ENCODE measurements around the gene SPATA2.

The SPATA2 gene

DNA sequence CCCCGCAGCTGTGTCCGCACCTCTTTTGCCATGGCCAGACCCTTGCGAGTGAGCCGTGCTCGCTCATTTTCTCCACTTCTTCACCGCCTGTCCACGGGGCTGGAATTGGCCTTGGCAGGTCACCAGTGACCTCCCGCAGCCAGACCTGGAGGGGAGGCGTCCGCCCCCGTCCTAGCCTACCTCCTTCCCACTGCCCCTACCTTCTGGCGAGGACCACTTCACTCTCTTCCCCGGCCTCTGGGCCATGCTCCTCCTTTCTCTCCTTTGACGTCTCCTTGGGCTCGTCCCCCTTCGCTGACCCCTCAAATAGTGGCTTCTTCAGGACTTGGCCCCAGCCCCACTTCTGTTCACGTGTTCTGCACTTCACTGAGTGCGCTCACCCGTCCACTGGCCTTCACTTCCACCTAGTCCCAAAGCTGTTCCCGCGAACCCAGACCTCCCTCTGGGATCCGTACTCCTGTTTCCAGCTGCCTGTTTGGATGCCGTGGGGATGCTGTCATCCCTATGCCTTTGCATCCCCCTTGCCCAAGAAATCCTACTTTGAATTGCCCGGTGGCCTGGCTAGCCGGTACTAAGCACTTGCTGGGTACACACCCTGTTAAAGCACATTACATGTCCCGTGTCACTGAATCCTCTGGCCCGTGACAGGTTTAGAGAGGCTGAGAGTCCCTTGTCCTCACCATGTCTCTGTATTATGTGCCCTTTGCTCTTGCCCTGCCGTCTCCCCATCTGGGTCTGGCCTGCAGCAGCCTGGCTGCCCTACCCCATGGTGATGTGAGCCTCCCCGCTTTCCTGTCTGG, 33.0 kb downstream of the SPATA2 start:
- H3K27ac ChIP-seq, result no peak overlapping the region
- TF ChIP-seq CTCF (conservative IDR thresholded peaks at IDR 0.05) (no peak), ZFX (IDR thresholded peaks at IDR 0.05) (no peak)

DNA sequence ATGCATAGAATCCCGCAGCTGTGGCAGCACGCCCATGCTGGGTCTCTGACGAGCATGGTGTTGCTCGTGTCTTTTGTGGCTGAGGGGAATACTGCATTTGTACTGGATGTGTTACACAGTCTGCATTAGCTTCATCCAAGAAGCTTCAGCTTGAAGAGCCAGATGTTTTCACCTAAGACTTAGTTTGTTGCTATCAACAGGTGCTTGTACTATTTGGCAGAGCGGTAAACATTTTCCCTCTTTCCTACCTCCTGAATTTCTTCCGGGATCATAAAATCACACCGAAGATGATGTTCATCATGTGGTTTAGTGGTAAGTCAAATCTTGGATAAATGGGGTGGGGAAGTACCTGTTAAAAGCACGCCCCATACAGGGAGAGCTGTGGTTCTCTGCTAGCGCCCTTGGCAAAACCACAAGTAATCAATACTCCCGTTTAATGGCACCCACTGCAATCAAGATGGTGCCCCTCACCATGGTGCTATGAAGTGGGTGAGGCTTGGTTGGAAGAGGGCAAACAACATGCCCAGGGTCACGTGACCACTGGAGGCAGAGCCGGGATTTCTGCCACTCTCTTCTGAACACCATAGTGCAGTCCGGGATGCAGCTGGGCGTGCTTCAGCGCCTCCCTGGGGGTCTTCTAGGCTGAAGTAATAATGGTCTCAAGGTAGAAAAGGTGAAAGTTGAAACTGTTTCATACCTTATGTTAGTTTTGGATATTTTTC, 34.4 kb downstream of the SPATA2 start:
- no peak for TF ChIP-seq CTCF (conservative IDR thresholded peaks at IDR 0.05)
- TF ChIP-seq ZFX (IDR thresholded peaks at IDR 0.05), result no peak
- H3K27ac ChIP-seq, result no peak overlapping the region

GRCh38 chr20:49880177-49880576, 35.2 kb downstream of the SPATA2 start:
- H3K27ac ChIP-seq, result no peak overlapping the region
- no peak for TF ChIP-seq CTCF (conservative IDR thresholded peaks at IDR 0.05)
- TF ChIP-seq ZFX (IDR thresholded peaks at IDR 0.05), result no peak

- H3K27ac ChIP-seq, result no peak overlapping the region
- TF ChIP-seq ZFX (IDR thresholded peaks at IDR 0.05) (no peak), CTCF (conservative IDR thresholded peaks at IDR 0.05) (no peak)
These were observed 36.4 kb downstream of the SPATA2 start for GRCh38 chr20:49878977-49879376.

GRCh38 chr20:49877386-49877921, 37.9 kb downstream of the SPATA2 start:
- no peak overlapping the region for H3K27ac ChIP-seq
- no peak for TF ChIP-seq ZFX (IDR thresholded peaks at IDR 0.05)
- TF ChIP-seq CTCF (conservative IDR thresholded peaks at IDR 0.05), result no peak

- no peak overlapping the region for H3K27ac ChIP-seq
- TF ChIP-seq ZFX (IDR thresholded peaks at IDR 0.05), result no peak
- no peak for TF ChIP-seq CTCF (conservative IDR thresholded peaks at IDR 0.05)
These were observed 40.6 kb downstream of the SPATA2 start for GRCh38 chr20:49874696-49875095.

GRCh38 chr20:49872056-49872455, 43.3 kb downstream of the SPATA2 start:
- TF ChIP-seq ZFX (IDR thresholded peaks at IDR 0.05) (no peak), CTCF (conservative IDR thresholded peaks at IDR 0.05) (no peak)
- no peak overlapping the region for H3K27ac ChIP-seq

Data from C4-2B (cell line).